HepG2 (cell line): Measurements from ENCODE around the gene RDH16. TPM values are rescaled to one million over a fixed set of nuclear protein-coding genes. Genes with fewer than 3 reads are reported as not detected.
"Not testable (repeated sequence)": the region's sequence is repeated elsewhere in the genome, so short reads cannot be mapped to it uniquely, and the experiment has no call there.

Experiments used
- ATAC-seq: fragments of 200-7000 bp; cut with Tn5 transposase; 3 replicates; pipeline ENCODE4 v1.9.1; 2020; ENCODE audit warnings: mild to moderate bottlenecking, moderate library complexity
- BruUV-seq: library from RNA; stranded (reverse); fragments of 400-500 nt; replicated peaks from 2 replicates; lab custom pipeline; 2021; lab: Mats Ljungman, UMichigan
- CTCF ChIA-PET: fragments of 300-600 bp; formaldehyde crosslinking; extraction: SDS; loops from one replicate; lab custom pipeline; 2021; ENCODE audit warnings: low total read pairs, inconsistent platforms, low intra/inter-chr PET ratio; lab: Yijun Ruan, JAX
- POLR2A ChIA-PET: fragments of 350-600 bp; sonication (Branson Sonifier 250); formaldehyde crosslinking; loops from one replicate; lab custom pipeline; 2020; ENCODE audit warnings: antibody characterized with exemption, inconsistent platforms; lab: Yijun Ruan, JAX
- DNase-seq: peaks from one replicate; pipeline ENCODE4 v3.0.0-alpha.2; 2015; ENCODE audit warnings: low spot score
- FAIRE-seq: peaks from 3 replicates; lab custom pipeline; 2011; peaks lifted over from hg19 to GRCh38; lab: Jason Lieb, UNC
- H2AFZ ChIP-seq: one replicate; pipeline ENCODE4 v1.6.1; 2011; ENCODE audit warnings: low read length, inconsistent platforms
- H3K27ac ChIP-seq: fragments of 300-600 bp; 3 replicates; pipeline ENCODE4 v1.8.0; 2011; ENCODE audit warnings: mixed run types, mild to moderate bottlenecking, mixed read lengths, low read length, inconsistent platforms; ENCODE audit not compliant: insufficient read depth; ENCODE audit errors: extremely low read length
- H3K27me3 ChIP-seq, 2 experiments: fragments of 200-600 bp in 1 of 2; 2 replicates in 1 of 2; 3 replicates in 1 of 2; pipeline versions ENCODE4 v1.6.0 to v1.8.0; 2011; ENCODE audit warnings: low read length in 2 of 2, mild to moderate bottlenecking in 2 of 2, moderate library complexity in 2 of 2, inconsistent platforms in 1 of 2; ENCODE audit not compliant: insufficient read depth in 2 of 2, control insufficient read depth in 1 of 2
- H3K36me3 ChIP-seq, 2 experiments: fragments of 200-600 bp in 1 of 2; replicated peaks in 1 of 2; 2 replicates in 1 of 2; 3 replicates in 1 of 2; pipeline versions ENCODE4 v1.5.1 to v1.8.0; 2011; ENCODE audit warnings: low read length in 2 of 2, inconsistent platforms in 1 of 2; ENCODE audit not compliant: insufficient read depth in 2 of 2, control insufficient read depth in 1 of 2
- H3K4me1 ChIP-seq: 2 replicates; pipeline ENCODE4 v1.5.1; 2012; ENCODE audit warnings: low read length, inconsistent platforms; ENCODE audit not compliant: insufficient read depth
- H3K4me2 ChIP-seq: 2 replicates; pipeline ENCODE4 v1.6.0; 2011; ENCODE audit warnings: low read depth, low read length, inconsistent platforms
- H3K4me3 ChIP-seq, 3 experiments: fragments of 200-600 bp in 1 of 3; sonication (generic), shearing (Covaris generic) in 1 of 3; replicated peaks in 1 of 3; 2 replicates each; pipeline ENCODE4 v1.5.1; 2011 to 2016; ENCODE audit warnings: low read length in 3 of 3, inconsistent platforms in 2 of 3, low read depth in 2 of 3, mild to moderate bottlenecking in 2 of 3, control low read depth in 1 of 3, mixed read lengths in 1 of 3; ENCODE audit not compliant: insufficient read depth in 1 of 3
- H3K79me2 ChIP-seq: one replicate; pipeline ENCODE4 v1.6.1; 2011; ENCODE audit warnings: low read length, inconsistent platforms; ENCODE audit not compliant: insufficient read depth
- H3K9ac ChIP-seq: 2 replicates; pipeline ENCODE4 v1.6.0; 2011; ENCODE audit warnings: mild to moderate bottlenecking, low read depth, low read length, inconsistent platforms; ENCODE audit not compliant: insufficient read depth
- H3K9me3 ChIP-seq: 2 replicates; pipeline ENCODE4 v1.5.1; 2012; ENCODE audit warnings: mild to moderate bottlenecking, low read length
- H4K20me1 ChIP-seq: 2 replicates; pipeline ENCODE4 v1.6.0; 2011; ENCODE audit warnings: inconsistent platforms, mild to moderate bottlenecking, low read length, moderate library complexity; ENCODE audit not compliant: insufficient read depth
- EZH2 ChIP-seq: conservative IDR thresholded peaks from 2 replicates; pipeline ENCODE4 v1.6.1; 2012; ENCODE audit warnings: mild to moderate bottlenecking, low read depth, low read length, moderate library complexity
- GTF2F1 ChIP-seq: fragments of 150-350 bp; IDR thresholded peaks from 2 replicates; pipeline ENCODE4 v1.6.1; 2014; ENCODE audit warnings: low read length
- NFKB2 ChIP-seq: sonication (generic); formaldehyde crosslinking; IDR thresholded peaks from 2 replicates; pipeline ENCODE4 v1.4.0; 2020; ENCODE audit warnings: missing genetic modification reagents, borderline replicate concordance
- RNF2 ChIP-seq: fragments of 450-650 bp; conservative IDR thresholded peaks from 2 replicates; pipeline ENCODE4 v1.6.1; 2016; ENCODE audit warnings: low read depth
- SMYD3 ChIP-seq: sonication (generic); formaldehyde crosslinking; IDR thresholded peaks from 2 replicates; pipeline ENCODE4 v1.8.1; 2023; ENCODE audit warnings: mild to moderate bottlenecking, missing genetic modification reagents
- ZNF512B ChIP-seq: sonication (generic); formaldehyde crosslinking; IDR thresholded peaks from 2 replicates; pipeline ENCODE4 v1.5.1; 2020; ENCODE audit warnings: missing genetic modification reagents, mild to moderate bottlenecking, borderline replicate concordance
- ZNF580 ChIP-seq: IDR thresholded peaks from 2 replicates; pipeline ENCODE4 v1.6.1; 2016; ENCODE audit warnings: low read depth, borderline replicate concordance
- ZNF784 ChIP-seq: sonication (generic); formaldehyde crosslinking; IDR thresholded peaks from 2 replicates; pipeline ENCODE4 v1.5.1; 2020; ENCODE audit warnings: missing genetic modification reagents, mild to moderate bottlenecking, borderline replicate concordance
- WGBS: methylation state at CpG from one replicate; pipeline ENCODE4 v1.1.6; 2017; ENCODE audit warnings: low lambda C conversion rate; 5-methylcytosine and 5-hydroxymethylcytosine counted together
- in situ Hi-C: cut with HindIII; loops from 2 replicates; pipeline ENCODE4 v1.10.0; 2017; ENCODE audit warnings: low pct_unique_long_range_greater_than_20kb; ENCODE audit not compliant: extremely low pct_ligation_motif_present
- intact Hi-C: fragments of 100-400 bp; cut with micrococcal nuclease; formaldehyde crosslinking; loops from one replicate; pipeline ENCODE4 v1.10.0; 2022; ENCODE audit not compliant: unreplicated experiment
- polyA plus RNA-seq, 8 experiments: library from polyadenylated mRNA; depleted of rRNA in 3 of 8; stranded (reverse) in 7 of 8; unstranded in 1 of 8; fragments of >200 nt; fragmentation: Illumina TruSeq in 4 of 8; extraction: Trizol in 4 of 8; gene quantifications; 2 replicates each; pipeline versions ENCODE4 v1.2.1 to v1.2.3, GENCODE V29; 2011 to 2016; ENCODE audit warnings: low read depth in 4 of 8, missing spikeins in 1 of 8, mixed read lengths in 1 of 8; ENCODE audit not compliant: insufficient read depth in 1 of 8
- total RNA-seq, 5 experiments: library from RNA; depleted of rRNA; stranded (reverse); fragments of >200 nt; fragmentation: Illumina TruSeq; extraction: Trizol; gene quantifications; 2 replicates each; pipeline ENCODE4 v1.2.3, GENCODE V29; 2016; ENCODE audit warnings: low read depth in 1 of 5

Gene RDH16
- total and polyA plus RNA-seq, 2 of the 13 experiments (the other 11 are each of a cell fraction or from before 2014, with no cell fraction given): 0.05 to 0.13 TPM

GRCh38 chr12:56963557-56963956, 6.1 kb upstream of the RDH16 start:
- ATAC-seq, H3K4me2 ChIP-seq, BruUV-seq, H2AFZ ChIP-seq, H3K4me3 ChIP-seq, CTCF ChIA-PET, H3K9me3 ChIP-seq, H4K20me1 ChIP-seq, H3K27ac ChIP-seq, FAIRE-seq, H3K79me2 ChIP-seq, H3K27me3 ChIP-seq, in situ Hi-C loops, intact Hi-C loops, DNase-seq, POLR2A ChIA-PET, H3K36me3 ChIP-seq, H3K9ac ChIP-seq: not testable (repeated sequence)
- WGBS: no CpG with 5 or more reads among the region's 27 CpGs
- peaks cover 12% of the 10 kb centered on the region; the same call in 1 of the 2 replicates for H3K4me1 ChIP-seq

GRCh38 chr12:56962247-56962646, 4.8 kb upstream of the RDH16 start:
- in situ Hi-C loops, H3K9me3 ChIP-seq, POLR2A ChIA-PET, ATAC-seq, H3K27me3 ChIP-seq, BruUV-seq, FAIRE-seq, H3K4me3 ChIP-seq, intact Hi-C loops, DNase-seq, H2AFZ ChIP-seq, H3K36me3 ChIP-seq, H3K27ac ChIP-seq, CTCF ChIA-PET, H4K20me1 ChIP-seq, H3K4me2 ChIP-seq, H3K79me2 ChIP-seq, H3K9ac ChIP-seq: not testable (repeated sequence)
- H3K4me1 ChIP-seq: peaks cover 25% of the 10 kb centered on the region
- 22% methylated on average over 4 of the region's 4 CpGs for WGBS

GRCh38 chr12:56958422-56958821, 1.0 kb upstream of the RDH16 start:
- Histone ChIP-seq H2AFZ (no peak overlapping the region), H3K4me1 (peaks cover 49% of the 10 kb centered on the region), H3K9ac (no peak overlapping the region), H3K4me2 (no peak overlapping the region), H4K20me1 (no peaks in the 10 kb centered on the region), H3K27me3 (no peaks in the 10 kb centered on the region), H3K79me2 (no peaks in the 10 kb centered on the region), H3K4me3 (no peak overlapping the region), H3K36me3 (no peaks in the 10 kb centered on the region), H3K9me3 (peaks cover 9% of the 10 kb centered on the region; the same call in 1 of the 2 replicates), H3K27ac (no peak overlapping the region)
- CTCF ChIA-PET: no interaction called here
- no peak for ATAC-seq
- no TSS peak for BruUV-seq
- 36% methylated on average over 2 of the region's 2 CpGs for whole genome bisulfite sequencing
- POLR2A ChIA-PET: interaction anchor here (1.4 kb wide), 1 partner anchor 17 kb away, joined by 3 read pairs; no protein-coding TSS in a partner anchor
- DNase-seq: no peak
- in situ Hi-C loops (no loop called here), intact Hi-C loops (no loop called here)
- no peak for FAIRE-seq
- TF ChIP-seq SMYD3 (no peak), RNF2 (no peak), ZNF512B (CRISPR knock-in tag) (no peak), EZH2 (no peak), ZNF580 (CRISPR knock-in tag) (no peak), GTF2F1 (no peak), NFKB2 (CRISPR knock-in tag) (no peak), ZNF784 (CRISPR knock-in tag) (no peak)
